ENCODE results near the gene PLEKHO2.

The PLEKHO2 gene

DNA sequence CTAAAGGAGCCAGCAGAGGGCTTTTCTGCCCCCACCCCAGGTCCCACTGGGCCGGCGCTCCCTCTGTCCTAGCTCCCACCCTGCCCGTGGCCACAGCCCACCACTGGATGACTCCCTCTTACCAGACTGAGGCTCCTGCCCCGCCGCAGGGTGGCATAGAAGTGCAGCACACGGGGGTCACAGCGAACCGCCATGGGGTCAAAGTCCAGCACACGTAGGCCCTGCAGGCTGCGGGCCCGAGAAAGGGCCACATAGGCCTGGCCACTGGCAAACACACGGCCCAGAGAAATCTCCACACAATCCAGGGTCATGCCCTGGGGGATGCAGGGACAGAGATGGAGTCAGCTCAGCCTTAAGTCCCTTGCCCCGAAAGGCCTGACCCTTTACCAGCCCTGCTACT, 25.3 kb upstream of the PLEKHO2 start:
- Histone ChIP-seq H2AFZ (ENCODE audit: low read depth, low read length, severe bottlenecking) (no peak overlapping the region), H3K4me3 (ENCODE audit: insufficient read depth, low read length, poor library complexity, severe bottlenecking) (no peak overlapping the region), H3K79me2 (ENCODE audit: insufficient read depth, low read length) (no peaks in the 10 kb centered on the region), H4K20me1 (ENCODE audit: low read depth, low read length) (no peaks in the 10 kb centered on the region), H3F3A (ENCODE audit: insufficient read depth) (0 out of 2 replicates have a peak, but pooled peaks cover 4% of the 10 kb centered on the region), H3K27me3 (ENCODE audit: low read length) (no peaks in the 10 kb centered on the region), H3K9me3 (ENCODE audit: insufficient read depth, low read length) (no peaks in the 10 kb centered on the region), H3K36me3 (ENCODE audit: low read length) (no peaks in the 10 kb centered on the region), H3K27ac (ENCODE audit: low read depth, low read length) (no peak overlapping the region), H3K9ac (ENCODE audit: low read length) (no peak overlapping the region), H3K4me2 (ENCODE audit: low read depth, low read length, poor library complexity, severe bottlenecking) (no peak overlapping the region), H3K9me2 (replicated peaks; ENCODE audit: insufficient read depth, low read length) (no peaks in the 10 kb centered on the region)
- TF ChIP-seq, protein P1, sequence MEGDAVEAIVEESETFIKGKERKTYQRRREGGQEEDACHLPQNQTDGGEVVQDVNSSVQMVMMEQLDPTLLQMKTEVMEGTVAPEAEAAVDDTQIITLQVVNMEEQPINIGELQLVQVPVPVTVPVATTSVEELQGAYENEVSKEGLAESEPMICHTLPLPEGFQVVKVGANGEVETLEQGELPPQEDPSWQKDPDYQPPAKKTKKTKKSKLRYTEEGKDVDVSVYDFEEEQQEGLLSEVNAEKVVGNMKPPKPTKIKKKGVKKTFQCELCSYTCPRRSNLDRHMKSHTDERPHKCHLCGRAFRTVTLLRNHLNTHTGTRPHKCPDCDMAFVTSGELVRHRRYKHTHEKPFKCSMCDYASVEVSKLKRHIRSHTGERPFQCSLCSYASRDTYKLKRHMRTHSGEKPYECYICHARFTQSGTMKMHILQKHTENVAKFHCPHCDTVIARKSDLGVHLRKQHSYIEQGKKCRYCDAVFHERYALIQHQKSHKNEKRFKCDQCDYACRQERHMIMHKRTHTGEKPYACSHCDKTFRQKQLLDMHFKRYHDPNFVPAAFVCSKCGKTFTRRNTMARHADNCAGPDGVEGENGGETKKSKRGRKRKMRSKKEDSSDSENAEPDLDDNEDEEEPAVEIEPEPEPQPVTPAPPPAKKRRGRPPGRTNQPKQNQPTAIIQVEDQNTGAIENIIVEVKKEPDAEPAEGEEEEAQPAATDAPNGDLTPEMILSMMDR (IDR thresholded peaks at IDR 0.05; ENCODE audit: insufficient read depth, low read length, poor library complexity, severe bottlenecking): no peak
- no peak for TF ChIP-seq EZH2phosphoT487 (conservative IDR thresholded peaks at IDR 0.05; ENCODE audit: low read length)

GRCh38 chr15:64824929-64825430, 16.7 kb upstream of the PLEKHO2 start:
- TF ChIP-seq, protein P1 (IDR thresholded peaks at IDR 0.05; ENCODE audit: insufficient read depth, low read length, poor library complexity, severe bottlenecking): no peak
- TF ChIP-seq EZH2phosphoT487 (conservative IDR thresholded peaks at IDR 0.05; ENCODE audit: low read length): no peak
- H2AFZ ChIP-seq (ENCODE audit: low read depth, low read length, severe bottlenecking): peak overlapping the region; percentile 36
- H4K20me1 ChIP-seq (ENCODE audit: low read depth, low read length): no peaks in the 10 kb centered on the region
- H3K9ac ChIP-seq (ENCODE audit: low read length): peak overlapping the region; percentile 96
- peak overlapping the region; percentile 80 for H3K4me3 ChIP-seq (ENCODE audit: insufficient read depth, low read length, poor library complexity, severe bottlenecking)
- H3K79me2 ChIP-seq (ENCODE audit: insufficient read depth, low read length): peaks cover 51% of the 10 kb centered on the region
- H3K27me3 ChIP-seq (ENCODE audit: low read length): no peaks in the 10 kb centered on the region
- H3K4me2 ChIP-seq (ENCODE audit: low read depth, low read length, poor library complexity, severe bottlenecking): peak overlapping the region; percentile 79
- no peaks in the 10 kb centered on the region for H3K36me3 ChIP-seq (ENCODE audit: low read length)
- H3F3A ChIP-seq (ENCODE audit: insufficient read depth): peaks cover 13% of the 10 kb centered on the region; the same call in 1 of the 2 replicates
- no peaks in the 10 kb centered on the region for H3K9me2 ChIP-seq (replicated peaks; ENCODE audit: insufficient read depth, low read length)
- no peaks in the 10 kb centered on the region for H3K9me3 ChIP-seq (ENCODE audit: insufficient read depth, low read length)
- H3K27ac ChIP-seq (ENCODE audit: low read depth, low read length): peak overlapping the region; percentile 86

GRCh38 chr15:64825431-64826294, 16.1 kb upstream of the PLEKHO2 start, which contains the start of gene PIF1:
Gene PIF1, minus strand, starts transcription at chr15:64825647. Its CDS starts 1,312 bp downstream, at chr15:64824335.
- peak within 1 kb of the TSS; percentile 86 for H3K27ac ChIP-seq (ENCODE audit: low read depth, low read length)
- H3K79me2 ChIP-seq (ENCODE audit: insufficient read depth, low read length): peaks cover 51% of the 10 kb centered on the region
- no peaks in the 10 kb centered on the region for H3K9me2 ChIP-seq (replicated peaks; ENCODE audit: insufficient read depth, low read length)
- no peaks in the 10 kb centered on the region for H3K9me3 ChIP-seq (ENCODE audit: insufficient read depth, low read length)
- no peaks in the 10 kb centered on the region for H3K27me3 ChIP-seq (ENCODE audit: low read length)
- H4K20me1 ChIP-seq (ENCODE audit: low read depth, low read length): no peaks in the 10 kb centered on the region
- no peaks in the 10 kb centered on the region for H3K36me3 ChIP-seq (ENCODE audit: low read length)
- peak within 1 kb of the TSS; percentile 80 for H3K4me3 ChIP-seq (ENCODE audit: insufficient read depth, low read length, poor library complexity, severe bottlenecking)
- peak within 1 kb of the TSS; percentile 96 for H3K9ac ChIP-seq (ENCODE audit: low read length)
- peak within 1 kb of the TSS; percentile 94 for H2AFZ ChIP-seq (ENCODE audit: low read depth, low read length, severe bottlenecking)
- peak within 1 kb of the TSS; percentile 79 for H3K4me2 ChIP-seq (ENCODE audit: low read depth, low read length, poor library complexity, severe bottlenecking)
- TF ChIP-seq, protein P1 (IDR thresholded peaks at IDR 0.05; ENCODE audit: insufficient read depth, low read length, poor library complexity, severe bottlenecking): no peak
- no peak for TF ChIP-seq EZH2phosphoT487 (conservative IDR thresholded peaks at IDR 0.05; ENCODE audit: low read length)
- H3F3A ChIP-seq (ENCODE audit: insufficient read depth): peaks cover 13% of the 10 kb centered on the region; the same call in 1 of the 2 replicates
